Iris pigment epithelial cell (primary cell): ENCODE results near the gene PGAM2.

Source experiments
- DNase-seq: peaks from one replicate; pipeline ENCODE4 v3.0.0-alpha.2; 2011; ENCODE audit warnings: low read depth

The PGAM2 gene

GRCh38 chr7:44066111-44066460 lies 719 bp upstream of the PGAM2 start:
- DNase-seq, result no peak

- no peak for DNase-seq
Observed at GRCh38 chr7:44064791-44065430, 456 bp downstream of the PGAM2 start.

GRCh38 chr7:44063894-44064651 lies 1.3 kb downstream of the PGAM2 start:
- no peak for DNase-seq

GRCh38 chr7:44063547-44063893 lies 1.8 kb downstream of the PGAM2 start:
- no peak for DNase-seq

- no peak for DNase-seq
Observed at GRCh38 chr7:44062903-44063295, 2.5 kb downstream of the PGAM2 start.

- no peak for DNase-seq
Observed at GRCh38 chr7:44062180-44062902, 3.0 kb downstream of the PGAM2 start.

GRCh38 chr7:44061645-44062179 lies 3.7 kb downstream of the PGAM2 start:
- no peak for DNase-seq

GRCh38 chr7:44060948-44061644 lies 4.3 kb downstream of the PGAM2 start:
- DNase-seq, result no peak

- no peak for DNase-seq
Observed at GRCh38 chr7:44060091-44060947, 5.0 kb downstream of the PGAM2 start.

GRCh38 chr7:44059219-44060090 lies 5.9 kb downstream of the PGAM2 start:
- DNase-seq, result no peak

GRCh38 chr7:44058759-44059218 lies 6.6 kb downstream of the PGAM2 start:
- DNase-seq, result no peak

GRCh38 chr7:44057849-44058758 lies 7.3 kb downstream of the PGAM2 start:
- DNase-seq, result no peak

GRCh38 chr7:44057181-44057848 lies 8.1 kb downstream of the PGAM2 start:
- no peak for DNase-seq

GRCh38 chr7:44056681-44057080 lies 8.7 kb downstream of the PGAM2 start:
- no peak for DNase-seq

GRCh38 chr7:44052771-44053365 lies 12.5 kb downstream of the PGAM2 start:
- DNase-seq, result no peak

- DNase-seq, result no peak
Observed at GRCh38 chr7:44051611-44052220, 13.7 kb downstream of the PGAM2 start.

- no peak for DNase-seq
Observed at GRCh38 chr7:44050915-44051560, 14.3 kb downstream of the PGAM2 start.
